ENCODE measurements around the gene ABT1.

GRCh38 chr6:26611599-26611998, 14.8 kb downstream of the ABT1 start:
- TF ChIP-seq EZH2 (optimal IDR thresholded peaks at IDR 0.05; ENCODE audit: low read depth, low read length) (no peak), EZH2phosphoT487 (IDR thresholded peaks at IDR 0.05; ENCODE audit: low read length) (no peak)
- TF ChIP-seq, protein P1, sequence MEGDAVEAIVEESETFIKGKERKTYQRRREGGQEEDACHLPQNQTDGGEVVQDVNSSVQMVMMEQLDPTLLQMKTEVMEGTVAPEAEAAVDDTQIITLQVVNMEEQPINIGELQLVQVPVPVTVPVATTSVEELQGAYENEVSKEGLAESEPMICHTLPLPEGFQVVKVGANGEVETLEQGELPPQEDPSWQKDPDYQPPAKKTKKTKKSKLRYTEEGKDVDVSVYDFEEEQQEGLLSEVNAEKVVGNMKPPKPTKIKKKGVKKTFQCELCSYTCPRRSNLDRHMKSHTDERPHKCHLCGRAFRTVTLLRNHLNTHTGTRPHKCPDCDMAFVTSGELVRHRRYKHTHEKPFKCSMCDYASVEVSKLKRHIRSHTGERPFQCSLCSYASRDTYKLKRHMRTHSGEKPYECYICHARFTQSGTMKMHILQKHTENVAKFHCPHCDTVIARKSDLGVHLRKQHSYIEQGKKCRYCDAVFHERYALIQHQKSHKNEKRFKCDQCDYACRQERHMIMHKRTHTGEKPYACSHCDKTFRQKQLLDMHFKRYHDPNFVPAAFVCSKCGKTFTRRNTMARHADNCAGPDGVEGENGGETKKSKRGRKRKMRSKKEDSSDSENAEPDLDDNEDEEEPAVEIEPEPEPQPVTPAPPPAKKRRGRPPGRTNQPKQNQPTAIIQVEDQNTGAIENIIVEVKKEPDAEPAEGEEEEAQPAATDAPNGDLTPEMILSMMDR (IDR thresholded peaks at IDR 0.05; ENCODE audit: low read length), result no peak

All from MM.1S (cell line).